Cardiac fibroblast (primary cell): ENCODE measurements around the gene MGP.

Experiments
- DNase-seq, 2 donors: peaks; one replicate each; pipeline versions ENCODE4 v3.0.0 to v3.0.0-alpha.2; 2010; ENCODE audit warnings: low read depth in 2 of 2
- H3K4me3 ChIP-seq, 2 donors: replicated peaks in 1 of 2; 1 replicate in 1 of 2; 2 replicates in 1 of 2; pipeline ENCODE4 v1.5.1; 2011; ENCODE audit warnings: low read depth in 2 of 2, low read length in 2 of 2, mild to moderate bottlenecking in 2 of 2, moderate library complexity in 1 of 2
- CTCF ChIP-seq: IDR thresholded peaks from one replicate; pipeline ENCODE4 v1.5.1; 2011; ENCODE audit warnings: low read depth, mild to moderate bottlenecking, low read length, inconsistent platforms

The MGP gene

GRCh38 chr12:14844401-14844800 is 41.3 kb downstream of the MGP start:
- no peak for TF ChIP-seq CTCF
- H3K4me3 ChIP-seq, result no peak overlapping the region
- DNase-seq, result no peak

- no peak for TF ChIP-seq CTCF
- peak in 1 of 2 donors; percentile 73 for DNase-seq
- H3K4me3 ChIP-seq, result peak within 1 kb of the TSS in 1 of 2 donors; percentile 24
These were observed 42.2 kb downstream of the MGP start, which contains the start of gene ART4 for GRCh38 chr12:14843425-14843887. Gene ART4, minus strand, starts transcription at chr12:14843526. Its CDS starts 413 bp downstream, at chr12:14843113.

DNA sequence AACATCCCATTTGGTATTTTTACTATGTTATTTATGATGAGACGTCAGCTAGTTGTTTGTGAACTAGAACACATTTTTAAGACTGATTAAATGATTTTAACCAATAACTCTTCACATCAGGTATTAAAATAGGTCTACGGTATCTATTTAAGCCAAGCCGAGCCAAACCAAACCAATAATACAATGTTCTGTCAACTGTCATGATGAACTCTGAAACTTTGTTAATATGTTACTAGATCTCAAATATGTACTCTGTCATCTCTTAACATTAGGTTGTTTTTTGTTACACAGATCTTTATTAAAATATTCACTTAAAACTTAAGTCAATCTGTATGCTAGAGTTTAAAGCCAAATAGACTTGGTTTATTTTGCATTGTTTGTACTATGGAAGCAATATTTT is 43.3 kb downstream of the MGP start:
- peak overlapping the region in 1 of 2 donors; percentile 24 for H3K4me3 ChIP-seq
- DNase-seq, result no peak
- TF ChIP-seq CTCF, result no peak

GRCh38 chr12:14841761-14842160 is 43.9 kb downstream of the MGP start:
- peak overlapping the region in 1 of 2 donors; percentile 24 for H3K4me3 ChIP-seq
- DNase-seq, result peak; percentile 81 to 92
- TF ChIP-seq CTCF, result no peak

DNA sequence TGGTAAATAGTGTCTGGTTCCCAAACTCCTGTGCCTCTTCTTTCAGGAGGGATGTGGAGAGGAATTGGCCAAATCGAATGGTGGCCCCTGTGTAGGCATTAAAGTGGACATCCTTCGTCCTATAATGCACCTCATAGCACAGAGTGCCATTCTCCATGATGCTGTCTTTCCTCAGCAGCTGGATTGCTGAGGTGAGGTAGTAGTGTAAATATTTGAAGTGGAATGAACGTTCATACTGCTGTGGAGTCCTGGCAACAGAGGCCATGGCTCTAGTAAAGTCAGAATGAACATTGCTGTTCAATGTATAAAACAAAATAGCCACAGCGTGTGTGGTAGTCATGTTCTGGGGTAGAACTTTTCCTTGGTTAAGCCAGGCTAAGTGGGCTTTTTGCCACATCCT is 45.0 kb downstream of the MGP start:
- no peak for DNase-seq
- no peak for TF ChIP-seq CTCF
- H3K4me3 ChIP-seq, result no peak overlapping the region

GRCh38 chr12:14839262-14839661 is 46.4 kb downstream of the MGP start:
- no peak for DNase-seq
- no peak overlapping the region for H3K4me3 ChIP-seq
- TF ChIP-seq CTCF, result no peak
